K562 (cell line): Measurements from ENCODE around the gene FOXL2NB. TPM values are rescaled to one million over a fixed set of nuclear protein-coding genes. Genes with fewer than 3 reads are reported as not detected.

Experiments
- CHD1 ChIP-seq: fragments of 200-600 bp; sonication (generic); IDR thresholded peaks from one replicate; pipeline ENCODE4 v1.6.1; 2012; ENCODE audit warnings: mild to moderate bottlenecking, moderate library complexity, low read length, inconsistent platforms
- CREB1 ChIP-seq, 2 experiments: sonication (generic) in 1 of 2; formaldehyde crosslinking in 1 of 2; IDR thresholded peaks; 2 replicates each; pipeline versions ENCODE4 v1.6.1 to v1.8.0; 2012 to 2022; ENCODE audit warnings: inconsistent platforms in 1 of 2, mild to moderate bottlenecking in 1 of 2, missing genetic modification reagents in 1 of 2, moderate library complexity in 1 of 2
- CTBP1 ChIP-seq: fragments of 450-650 bp; IDR thresholded peaks from 2 replicates; pipeline ENCODE4 v1.6.1; 2016; ENCODE audit warnings: borderline replicate concordance
- EP400 ChIP-seq: fragments of 450-650 bp; IDR thresholded peaks from 2 replicates; pipeline ENCODE4 v1.6.1; 2017; ENCODE audit warnings: antibody characterized with exemption, mild to moderate bottlenecking, moderate library complexity
- ESRRB ChIP-seq: fragments of 250-450 bp; sonication (Bioruptor Pico); IDR thresholded peaks from 2 replicates; pipeline ENCODE4 v1.5.0; 2020; ENCODE audit warnings: mild to moderate bottlenecking, moderate library complexity, borderline replicate concordance
- FOXP1 ChIP-seq: sonication (generic); formaldehyde crosslinking; IDR thresholded peaks from 2 replicates; pipeline ENCODE4 v1.8.0; 2022; ENCODE audit warnings: mild to moderate bottlenecking, missing genetic modification reagents
- KAT7 ChIP-seq: sonication (generic); formaldehyde crosslinking; IDR thresholded peaks from 2 replicates; pipeline ENCODE4 v1.8.0; 2022; ENCODE audit warnings: missing genetic modification reagents, mild to moderate bottlenecking, borderline replicate concordance
- KDM2B ChIP-seq: fragments of 250-450 bp; sonication (Bioruptor Pico); IDR thresholded peaks from 2 replicates; pipeline ENCODE4 v1.8.0; 2021; ENCODE audit warnings: mild to moderate bottlenecking, moderate library complexity
- LCOR ChIP-seq: sonication (generic); formaldehyde crosslinking; IDR thresholded peaks from 2 replicates; pipeline ENCODE4 v1.8.0; 2022; ENCODE audit warnings: mild to moderate bottlenecking, missing genetic modification reagents
- NELFE ChIP-seq: IDR thresholded peaks from 2 replicates; pipeline ENCODE4 v1.6.1; 2011; ENCODE audit warnings: mild to moderate bottlenecking; ENCODE audit not compliant: insufficient read depth, insufficient read length
- NR3C1 ChIP-seq: sonication (generic); formaldehyde crosslinking; IDR thresholded peaks from 2 replicates; pipeline ENCODE4 v1.8.1; 2022; ENCODE audit warnings: missing genetic modification reagents
- PHF8 ChIP-seq: fragments of 200-600 bp; sonication (generic); IDR thresholded peaks from 2 replicates; pipeline ENCODE4 v1.6.1; 2012; ENCODE audit warnings: mixed run types, mild to moderate bottlenecking, inconsistent platforms, low read length, moderate library complexity, borderline replicate concordance
- POLR2A ChIP-seq: fragments of 450-650 bp; conservative IDR thresholded peaks from 2 replicates; pipeline ENCODE4 v1.6.1; 2016
- RERE ChIP-seq: sonication (generic); formaldehyde crosslinking; IDR thresholded peaks from 2 replicates; pipeline ENCODE4 v1.8.0; 2023; ENCODE audit warnings: missing genetic modification reagents, mild to moderate bottlenecking, borderline replicate concordance
- XRCC4 ChIP-seq: IDR thresholded peaks from one replicate; pipeline ENCODE4 v1.6.1; 2011; ENCODE audit not compliant: insufficient read depth, insufficient read length; ENCODE audit errors: extremely low read depth
- polyA plus RNA-seq, 8 experiments: library from polyadenylated mRNA; depleted of rRNA in 4 of 8; stranded (reverse) in 5 of 8; unstranded in 3 of 8; fragments of >200 nt; fragmentation: Nextera tagmentation in 2 of 8; fragmentation: Illumina TruSeq in 1 of 8; extraction: Ambion mirVana in 2 of 8; extraction: Trizol in 1 of 8; gene quantifications; 2 replicates each; pipeline versions ENCODE4 v1.2.1 to v1.2.3, GENCODE V29; 2011 to 2014; ENCODE audit warnings: inconsistent platforms in 1 of 8, missing spikeins in 1 of 8
- total RNA-seq, 7 experiments: library from RNA; depleted of rRNA in 6 of 7; stranded (reverse); fragments of >200 nt in 6 of 7; fragmentation: Illumina TruSeq in 2 of 7; extraction: Trizol in 2 of 7; gene quantifications; 2 replicates each; pipeline versions ENCODE4 v1.2.1 to v1.2.3, GENCODE V29; 2011 to 2021; ENCODE audit warnings: low replicate concordance in 1 of 7
- TF ChIP-seq, protein P1 (sequence below): fragments of 450-650 bp; IDR thresholded peaks from 2 replicates; pipeline ENCODE4 v1.6.1; 2018; ENCODE audit not compliant: partially characterized antibody

Gene FOXL2NB
- total and polyA plus RNA-seq, 9 of the 15 experiments (the other 6 are each of a cell fraction or from before 2014, with no cell fraction given) = 0.71 to 17.4 (median 9.0) TPM

GRCh38 chr3:138944929-138945708, 1.9 kb upstream of the FOXL2NB start (continued):
- no peak for TF ChIP-seq RERE (CRISPR knock-in tag)
- peak; percentile 32; the same call in 1 of the 2 replicates for TF ChIP-seq LCOR
- TF ChIP-seq NR3C1 (CRISPR knock-in tag) = no peak
- peak; percentile 39; the same call in 1 of the 2 replicates for TF ChIP-seq PHF8
- TF ChIP-seq KAT7 (CRISPR knock-in tag) = peak; percentile 65; the same call in 1 of the 2 replicates
- TF ChIP-seq POLR2A = peak; percentile 62
- TF ChIP-seq XRCC4 = no peak
- no peak for TF ChIP-seq ESRRB (CRISPR knock-in tag)
- TF ChIP-seq CTBP1 = peak; percentile 53; the same call in 1 of the 2 replicates
- TF ChIP-seq, protein P1, sequence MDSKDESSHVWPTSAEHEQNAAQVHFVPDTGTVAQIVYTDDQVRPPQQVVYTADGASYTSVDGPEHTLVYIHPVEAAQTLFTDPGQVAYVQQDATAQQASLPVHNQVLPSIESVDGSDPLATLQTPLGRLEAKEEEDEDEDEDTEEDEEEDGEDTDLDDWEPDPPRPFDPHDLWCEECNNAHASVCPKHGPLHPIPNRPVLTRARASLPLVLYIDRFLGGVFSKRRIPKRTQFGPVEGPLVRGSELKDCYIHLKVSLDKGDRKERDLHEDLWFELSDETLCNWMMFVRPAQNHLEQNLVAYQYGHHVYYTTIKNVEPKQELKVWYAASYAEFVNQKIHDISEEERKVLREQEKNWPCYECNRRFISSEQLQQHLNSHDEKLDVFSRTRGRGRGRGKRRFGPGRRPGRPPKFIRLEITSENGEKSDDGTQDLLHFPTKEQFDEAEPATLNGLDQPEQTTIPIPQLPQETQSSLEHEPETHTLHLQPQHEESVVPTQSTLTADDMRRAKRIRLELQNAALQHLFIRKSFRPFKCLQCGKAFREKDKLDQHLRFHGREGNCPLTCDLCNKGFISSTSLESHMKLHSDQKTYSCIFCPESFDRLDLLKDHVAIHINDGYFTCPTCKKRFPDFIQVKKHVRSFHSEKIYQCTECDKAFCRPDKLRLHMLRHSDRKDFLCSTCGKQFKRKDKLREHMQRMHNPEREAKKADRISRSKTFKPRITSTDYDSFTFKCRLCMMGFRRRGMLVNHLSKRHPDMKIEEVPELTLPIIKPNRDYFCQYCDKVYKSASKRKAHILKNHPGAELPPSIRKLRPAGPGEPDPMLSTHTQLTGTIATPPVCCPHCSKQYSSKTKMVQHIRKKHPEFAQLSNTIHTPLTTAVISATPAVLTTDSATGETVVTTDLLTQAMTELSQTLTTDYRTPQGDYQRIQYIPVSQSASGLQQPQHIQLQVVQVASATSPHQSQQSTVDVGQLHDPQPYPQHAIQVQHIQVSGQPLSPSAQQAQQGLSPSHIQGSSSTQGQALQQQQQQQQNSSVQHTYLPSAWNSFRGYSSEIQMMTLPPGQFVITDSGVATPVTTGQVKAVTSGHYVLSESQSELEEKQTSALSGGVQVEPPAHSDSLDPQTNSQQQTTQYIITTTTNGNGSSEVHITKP = no peak
- no peak for TF ChIP-seq NELFE
- TF ChIP-seq CREB1 (IDR thresholded peaks at IDR 0.05) = peak; percentile 36; the same call in 1 of the 2 replicates
- TF ChIP-seq CREB1 (CRISPR knock-in tag; IDR thresholded peaks at IDR 0.05) = no peak
- 0 out of 2 replicates have a peak, but pooled peaks have one; percentile 60 for TF ChIP-seq FOXP1
- peak; percentile 30 for TF ChIP-seq CHD1
- no peak for TF ChIP-seq KDM2B (CRISPR knock-in tag)
- TF ChIP-seq EP400 = peak; percentile 10; the same call in 1 of the 2 replicates
